Measurements from ENCODE around the gene SLC9A6. TPM values are rescaled to one million over a fixed set of nuclear protein-coding genes. Genes with fewer than 3 reads are reported as not detected.
A peak's percentile ranks its signal among the peaks of the same experiment; 100 is the strongest.
"Not testable (repeated sequence)": the region's sequence is repeated elsewhere in the genome, so short reads cannot be mapped to it uniquely, and the experiment has no call there.

The SLC9A6 gene
- polyA plus RNA-seq, 12 donors, result 8.3 to 11.9 (median 9.6) TPM; not detected in 1

GRCh38 chrX:136061286-136061685 is 76.1 kb downstream of the SLC9A6 start:
- DNase-seq, result no peak

- DNase-seq, result no peak
These were observed 76.5 kb downstream of the SLC9A6 start for GRCh38 chrX:136061696-136062095.

- no peak for DNase-seq
These were observed 78.3 kb downstream of the SLC9A6 start for GRCh38 chrX:136063340-136064079.

GRCh38 chrX:136064661-136065043 is 79.4 kb downstream of the SLC9A6 start:
- DNase-seq, result no peak

- peak; percentile 79 for DNase-seq
These were observed 79.9 kb downstream of the SLC9A6 start for GRCh38 chrX:136065044-136065671.

- DNase-seq, result no peak
These were observed 81.9 kb downstream of the SLC9A6 start for GRCh38 chrX:136067097-136067496.

- no peak for DNase-seq
These were observed 82.7 kb downstream of the SLC9A6 start for GRCh38 chrX:136067966-136068365.

- DNase-seq, result no peak
These were observed 91.7 kb downstream of the SLC9A6 start for GRCh38 chrX:136076942-136077341.

- DNase-seq, result no peak
These were observed 95.5 kb downstream of the SLC9A6 start for GRCh38 chrX:136080766-136081165.

- DNase-seq, result no peak
These were observed 101.3 kb downstream of the SLC9A6 start for GRCh38 chrX:136086521-136086920.

GRCh38 chrX:136091898-136092297 is 106.7 kb downstream of the SLC9A6 start:
- not testable (repeated sequence) for DNase-seq

- DNase-seq, result no peak
These were observed 109.7 kb downstream of the SLC9A6 start for GRCh38 chrX:136094962-136095361.

Other genes with a start within 250 kb of the SLC9A6 start
- gene CT45A3, start 217.2 kb upstream of the SLC9A6 start, polyA plus RNA-seq (ENCODE audit: insufficient read length in 12 of 12), result 1 to 10 TPM in 3 of 12 donors, under 1 TPM in 4, not detected in 5; 0.28 to 2.7 (median 0.45) TPM
- gene CT45A5, start 199.9 kb upstream of the SLC9A6 start, polyA plus RNA-seq (ENCODE audit: insufficient read length in 12 of 12), result 1 to 10 TPM in 1 of 12 donors, under 1 TPM in 1, not detected in 10; 0.44 to 1.8 TPM
- under 1 TPM in 2 of 12 donors, not detected in 10; 0.27 to 0.40 TPM for gene CT45A6, start 182.6 kb upstream of the SLC9A6 start, polyA plus RNA-seq (ENCODE audit: insufficient read length in 12 of 12)
- not detected for gene CT45A2, start 165.4 kb upstream of the SLC9A6 start, polyA plus RNA-seq (ENCODE audit: insufficient read length in 12 of 12)
- 1 to 10 TPM in 1 of 12 donors, under 1 TPM in 1, not detected in 10; 0.75 to 1.7 TPM for gene CT45A7, start 148.2 kb upstream of the SLC9A6 start, polyA plus RNA-seq (ENCODE audit: insufficient read length in 12 of 12)
- not detected for gene CT45A8, start 130.9 kb upstream of the SLC9A6 start, polyA plus RNA-seq (ENCODE audit: insufficient read length in 12 of 12)
- gene CT45A9, start 113.6 kb upstream of the SLC9A6 start, polyA plus RNA-seq (ENCODE audit: insufficient read length in 12 of 12), result not detected
- not detected for gene CT45A10, start 92.0 kb upstream of the SLC9A6 start, polyA plus RNA-seq (ENCODE audit: insufficient read length in 12 of 12)
- gene SAGE1, start 91.7 kb upstream of the SLC9A6 start, polyA plus RNA-seq (ENCODE audit: insufficient read length in 12 of 12), result not detected
- gene MMGT1, start 11.4 kb upstream of the SLC9A6 start, polyA plus RNA-seq (ENCODE audit: insufficient read length in 12 of 12), result 10 to 100 TPM in 11 of 12 donors, not detected in 1; 18.3 to 23.6 (median 20.5) TPM
- gene FHL1, start 162.1 kb downstream of the SLC9A6 start, polyA plus RNA-seq (ENCODE audit: insufficient read length in 12 of 12), result 1,000 to 10,000 TPM in 9 of 12 donors, 100 to 1,000 TPM in 2, not detected in 1; 444 to 2,334 (median 1,756) TPM

Data from muscle of arm (tissue), 12 donors.